ENCODE data around the gene PRKCD. TPM values are rescaled to one million over a fixed set of nuclear protein-coding genes. Genes with fewer than 3 reads are reported as not detected.

The PRKCD gene
- total and polyA plus RNA-seq, 9 of the 15 experiments (the other 6 are each of a cell fraction or from before 2014, with no cell fraction given), result 2.5 to 19.5 (median 6.1) TPM

- ChIA-PET POLR2A (interaction anchor here (0.5 to 2.2 kb wide), 6 partner anchors 10 to 121 kb away, joined by 3 to 9 read pairs (median 4); no protein-coding TSS in a partner anchor), CTCF (ENCODE audit: low intra/inter-chr PET ratio) (no interaction called here)
- Histone ChIP-seq H3K9me1 (ENCODE audit: control insufficient read depth, insufficient read depth, low read length) (no peaks in the 10 kb centered on the region), H4K20me1 (replicated peaks; ENCODE audit: control insufficient read depth, insufficient read depth, low read length) (no peaks in the 10 kb centered on the region), H2AFZ (ENCODE audit: low read depth, low read length) (no peak overlapping the region), H3K9ac (ENCODE audit: insufficient read depth in 1 of 2, low read depth in 2 of 2, low read length in 2 of 2) (peak overlapping the region; percentile 41 to 85; a peak in 3 of 4 replicates), H3K27me3 (ENCODE audit: control insufficient read depth in 2 of 2, insufficient read depth in 2 of 2, low read length in 2 of 2) (no peaks in the 10 kb centered on the region), H3K4me3 (no peak overlapping the region), H3K27ac (ENCODE audit: extremely low read depth, low read depth, low read length) (peak overlapping the region; percentile 86; the same call in 2 of the 3 replicates), H3K9me3 (replicated peaks; ENCODE audit: control insufficient read depth, insufficient read depth, low read depth, low read length) (no peaks in the 10 kb centered on the region), H3K79me2 (ENCODE audit: control insufficient read depth, insufficient read depth, low read length) (peaks cover under 1% of the 10 kb centered on the region; the same call in 2 of the 3 replicates), H3K4me2 (ENCODE audit: insufficient read depth, low read length) (0 out of 2 replicates have a peak overlapping the region, but pooled peaks have one; percentile 32), H3K36me3 (ENCODE audit: control insufficient read depth, insufficient read depth, low read length) (peaks cover 95% of the 10 kb centered on the region), H3K4me1 (replicated peaks in 1 of 2; ENCODE audit: control insufficient read depth in 2 of 2, insufficient read depth in 2 of 2, low read length in 2 of 2) (peaks cover 12 to 19% of the 10 kb centered on the region in 2 experiments)
- peak; percentile 87 for FAIRE-seq
- BruUV-seq (replicated peaks), result no TSS peak
- peak; percentile 92 for ATAC-seq
- in situ Hi-C loops (cut with MboI), result no loop called here
- 50% methylated on average over 7 of the region's 9 CpGs for WGBS (ENCODE audit: insufficient coverage, low coverage, missing lambda C conversion rate)
- intact Hi-C loops (cut with micrococcal nuclease), result no loop called here
- peak; percentile 50 to 76 (median 65) for DNase-seq (ENCODE audit: extremely low read depth in 1 of 4, low spot score in 3 of 4)
- TF ChIP-seq, protein P1, sequence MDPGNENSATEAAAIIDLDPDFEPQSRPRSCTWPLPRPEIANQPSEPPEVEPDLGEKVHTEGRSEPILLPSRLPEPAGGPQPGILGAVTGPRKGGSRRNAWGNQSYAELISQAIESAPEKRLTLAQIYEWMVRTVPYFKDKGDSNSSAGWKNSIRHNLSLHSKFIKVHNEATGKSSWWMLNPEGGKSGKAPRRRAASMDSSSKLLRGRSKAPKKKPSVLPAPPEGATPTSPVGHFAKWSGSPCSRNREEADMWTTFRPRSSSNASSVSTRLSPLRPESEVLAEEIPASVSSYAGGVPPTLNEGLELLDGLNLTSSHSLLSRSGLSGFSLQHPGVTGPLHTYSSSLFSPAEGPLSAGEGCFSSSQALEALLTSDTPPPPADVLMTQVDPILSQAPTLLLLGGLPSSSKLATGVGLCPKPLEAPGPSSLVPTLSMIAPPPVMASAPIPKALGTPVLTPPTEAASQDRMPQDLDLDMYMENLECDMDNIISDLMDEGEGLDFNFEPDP (CRISPR knock-in tag; IDR thresholded peaks at IDR 0.05), result peak; percentile 69; the same call in 1 of the 2 replicates
- TF ChIP-seq ZNF197 (CRISPR knock-in tag; IDR thresholded peaks at IDR 0.05; ENCODE audit: low read depth) (no peak), POLR2AphosphoS2 (IDR thresholded peaks at IDR 0.05; ENCODE audit: low read length) (no peak), CTCF (IDR thresholded peaks at IDR 0.05 in 2 of 3, conservative IDR thresholded peaks at IDR 0.05 in 1 of 3; ENCODE audit: insufficient read depth in 2 of 3, low read depth in 1 of 3, low read length in 3 of 3) (no peak), NFATC3 (IDR thresholded peaks at IDR 0.05) (no peak), POLR2AphosphoS5 (IDR thresholded peaks at IDR 0.05; ENCODE audit: control insufficient read depth, insufficient read depth, low read depth, low read length) (no peak)
- TF ChIP-seq, protein P2, sequence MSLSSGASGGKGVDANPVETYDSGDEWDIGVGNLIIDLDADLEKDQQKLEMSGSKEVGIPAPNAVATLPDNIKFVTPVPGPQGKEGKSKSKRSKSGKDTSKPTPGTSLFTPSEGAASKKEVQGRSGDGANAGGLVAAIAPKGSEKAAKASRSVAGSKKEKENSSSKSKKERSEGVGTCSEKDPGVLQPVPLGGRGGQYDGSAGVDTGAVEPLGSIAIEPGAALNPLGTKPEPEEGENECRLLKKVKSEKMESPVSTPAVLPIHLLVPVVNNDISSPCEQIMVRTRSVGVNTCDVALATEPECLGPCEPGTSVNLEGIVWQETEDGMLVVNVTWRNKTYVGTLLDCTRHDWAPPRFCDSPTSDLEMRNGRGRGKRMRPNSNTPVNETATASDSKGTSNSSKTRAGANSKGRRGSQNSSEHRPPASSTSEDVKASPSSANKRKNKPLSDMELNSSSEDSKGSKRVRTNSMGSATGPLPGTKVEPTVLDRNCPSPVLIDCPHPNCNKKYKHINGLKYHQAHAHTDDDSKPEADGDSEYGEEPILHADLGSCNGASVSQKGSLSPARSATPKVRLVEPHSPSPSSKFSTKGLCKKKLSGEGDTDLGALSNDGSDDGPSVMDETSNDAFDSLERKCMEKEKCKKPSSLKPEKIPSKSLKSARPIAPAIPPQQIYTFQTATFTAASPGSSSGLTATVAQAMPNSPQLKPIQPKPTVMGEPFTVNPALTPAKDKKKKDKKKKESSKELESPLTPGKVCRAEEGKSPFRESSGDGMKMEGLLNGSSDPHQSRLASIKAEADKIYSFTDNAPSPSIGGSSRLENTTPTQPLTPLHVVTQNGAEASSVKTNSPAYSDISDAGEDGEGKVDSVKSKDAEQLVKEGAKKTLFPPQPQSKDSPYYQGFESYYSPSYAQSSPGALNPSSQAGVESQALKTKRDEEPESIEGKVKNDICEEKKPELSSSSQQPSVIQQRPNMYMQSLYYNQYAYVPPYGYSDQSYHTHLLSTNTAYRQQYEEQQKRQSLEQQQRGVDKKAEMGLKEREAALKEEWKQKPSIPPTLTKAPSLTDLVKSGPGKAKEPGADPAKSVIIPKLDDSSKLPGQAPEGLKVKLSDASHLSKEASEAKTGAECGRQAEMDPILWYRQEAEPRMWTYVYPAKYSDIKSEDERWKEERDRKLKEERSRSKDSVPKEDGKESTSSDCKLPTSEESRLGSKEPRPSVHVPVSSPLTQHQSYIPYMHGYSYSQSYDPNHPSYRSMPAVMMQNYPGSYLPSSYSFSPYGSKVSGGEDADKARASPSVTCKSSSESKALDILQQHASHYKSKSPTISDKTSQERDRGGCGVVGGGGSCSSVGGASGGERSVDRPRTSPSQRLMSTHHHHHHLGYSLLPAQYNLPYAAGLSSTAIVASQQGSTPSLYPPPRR (CRISPR knock-in tag; IDR thresholded peaks at IDR 0.05; ENCODE audit: borderline replicate concordance), result no peak
These were observed 75.3 kb downstream of the PRKCD start for GRCh38 chr3:53236112-53236841.
